Mucosa of rectum (tissue), 2 donors: Measurements from ENCODE around the gene GRSF1.
"Not testable (repeated sequence)": the region's sequence is repeated elsewhere in the genome, so short reads cannot be mapped to it uniquely, and the experiment has no call there.

ENCODE experiments used
- H3K27ac ChIP-seq, 2 donors: one replicate each; pipeline ENCODE4 v1.7.0; 2013; ENCODE audit warnings: inconsistent platforms in 2 of 2, low read depth in 2 of 2, low read length in 2 of 2
- H3K27me3 ChIP-seq, 2 donors: one replicate each; pipeline ENCODE4 v1.7.0; 2013; ENCODE audit warnings: low read length in 2 of 2; ENCODE audit not compliant: control insufficient read depth in 2 of 2, insufficient read depth in 2 of 2
- H3K36me3 ChIP-seq, 2 donors: one replicate each; pipeline ENCODE4 v1.7.0; 2013; ENCODE audit warnings: low read length in 2 of 2; ENCODE audit not compliant: control insufficient read depth in 2 of 2, insufficient read depth in 2 of 2
- H3K4me1 ChIP-seq, 2 donors: one replicate each; pipeline ENCODE4 v1.7.0; 2013; ENCODE audit warnings: low read length in 2 of 2, mild to moderate bottlenecking in 1 of 2; ENCODE audit not compliant: control insufficient read depth in 2 of 2, insufficient read depth in 2 of 2
- H3K4me3 ChIP-seq, 2 donors: one replicate each; pipeline ENCODE4 v1.7.0; 2013; ENCODE audit warnings: low read length in 2 of 2
- H3K9ac ChIP-seq, 2 donors: one replicate each; pipeline ENCODE4 v1.7.0; 2013; ENCODE audit warnings: low read length in 2 of 2, low read depth in 1 of 2, mild to moderate bottlenecking in 1 of 2
- H3K9me3 ChIP-seq, 2 donors: one replicate each; pipeline ENCODE4 v1.7.0; 2013; ENCODE audit warnings: low read length in 2 of 2; ENCODE audit not compliant: control insufficient read depth in 2 of 2
- donor health status: healthy.
- donor health status: Normal muscosa, but diverticular disease.

The GRSF1 gene

GRCh38 chr4:70858454-70858853, 18.8 kb upstream of the GRSF1 start:
- Histone ChIP-seq H3K4me1 (no peaks in the 10 kb centered on the region), H3K9ac (no peak overlapping the region), H3K4me3 (no peak overlapping the region), H3K9me3 (no peaks in the 10 kb centered on the region), H3K27ac (no peak overlapping the region), H3K36me3 (no peaks in the 10 kb centered on the region), H3K27me3 (no peaks in the 10 kb centered on the region)

DNA sequence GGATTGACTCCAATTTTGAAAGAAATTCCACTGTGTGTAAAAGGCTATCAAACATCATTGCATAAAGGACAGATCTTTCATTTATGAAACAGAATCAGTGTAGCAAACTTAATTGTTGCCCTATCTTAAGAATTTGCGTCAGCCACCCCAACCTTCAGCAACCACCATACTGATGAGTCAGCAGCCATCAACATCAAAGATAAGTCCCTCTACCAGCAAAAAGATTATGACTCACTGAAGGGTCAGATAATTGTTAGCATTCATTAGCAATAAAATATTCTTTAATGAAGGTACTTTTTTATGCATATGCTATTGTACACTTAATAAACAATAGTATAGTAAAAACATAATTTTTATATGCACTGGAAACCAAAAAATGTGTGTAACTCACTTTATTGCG, 15.8 kb upstream of the GRSF1 start:
- H3K27me3 ChIP-seq, result no peaks in the 10 kb centered on the region
- H3K4me1 ChIP-seq, result no peaks in the 10 kb centered on the region
- no peak overlapping the region for H3K27ac ChIP-seq
- no peak overlapping the region for H3K4me3 ChIP-seq
- H3K9ac ChIP-seq, result no peak overlapping the region
- no peaks in the 10 kb centered on the region for H3K36me3 ChIP-seq
- no peaks in the 10 kb centered on the region for H3K9me3 ChIP-seq

DNA sequence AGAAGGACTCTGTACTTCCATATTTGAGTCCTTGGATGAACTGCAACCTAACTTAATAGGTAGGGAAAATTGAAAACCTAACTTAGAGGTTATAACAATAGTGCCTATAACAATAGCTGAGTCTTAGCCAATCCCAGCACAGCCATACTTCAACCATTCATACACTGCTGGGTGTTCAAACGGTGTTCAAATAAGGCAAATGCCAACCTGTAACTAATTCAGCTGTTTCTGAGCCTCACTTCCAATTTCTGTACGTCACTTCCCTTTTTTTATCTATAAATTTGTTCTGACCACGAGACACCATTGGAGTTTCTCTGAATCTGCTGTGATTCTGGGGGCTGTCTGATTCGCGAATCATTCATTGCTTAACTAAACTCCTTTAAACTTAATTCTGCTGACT, 9.6 kb upstream of the GRSF1 start:
- Histone ChIP-seq H3K27me3 (no peaks in the 10 kb centered on the region), H3K36me3 (no peaks in the 10 kb centered on the region), H3K27ac (no peak overlapping the region), H3K9ac (no peak overlapping the region), H3K4me1 (no peaks in the 10 kb centered on the region), H3K9me3 (no peaks in the 10 kb centered on the region), H3K4me3 (no peak overlapping the region)

- H3K9me3 ChIP-seq, result no peaks in the 10 kb centered on the region
- H3K27me3 ChIP-seq, result no peaks in the 10 kb centered on the region
- no peaks in the 10 kb centered on the region for H3K36me3 ChIP-seq
- no peak overlapping the region for H3K4me3 ChIP-seq
- H3K4me1 ChIP-seq, result no peaks in the 10 kb centered on the region
- no peak overlapping the region for H3K27ac ChIP-seq
- no peak overlapping the region for H3K9ac ChIP-seq
Observed at GRCh38 chr4:70844180-70844579, 4.5 kb upstream of the GRSF1 start.

- Histone ChIP-seq H3K9ac (no peak overlapping the region), H3K9me3 (no peaks in the 10 kb centered on the region), H3K4me1 (peaks cover 2 to 5% of the 10 kb centered on the region in 2 donors), H3K27ac (no peak overlapping the region), H3K27me3 (no peaks in the 10 kb centered on the region), H3K4me3 (no peak overlapping the region), H3K36me3 (no peaks in the 10 kb centered on the region)
Observed at GRCh38 chr4:70842761-70843435, 3.2 kb upstream of the GRSF1 start.

- Histone ChIP-seq H3K27me3 (no peaks in the 10 kb centered on the region), H3K27ac (no peak overlapping the region), H3K9ac (no peak overlapping the region), H3K9me3 (no peaks in the 10 kb centered on the region), H3K36me3 (no peaks in the 10 kb centered on the region), H3K4me1 (peaks cover 2 to 5% of the 10 kb centered on the region in 2 donors), H3K4me3 (no peak overlapping the region)
Observed at GRCh38 chr4:70841951-70842350, 2.3 kb upstream of the GRSF1 start.

- H3K27ac ChIP-seq, result no peak overlapping the region
- H3K27me3 ChIP-seq, result no peaks in the 10 kb centered on the region
- no peaks in the 10 kb centered on the region for H3K36me3 ChIP-seq
- no peak overlapping the region for H3K9ac ChIP-seq
- H3K4me1 ChIP-seq, result peaks cover 2 to 7% of the 10 kb centered on the region in 2 donors
- no peaks in the 10 kb centered on the region for H3K9me3 ChIP-seq
- H3K4me3 ChIP-seq, result no peak overlapping the region
Observed at GRCh38 chr4:70841211-70841610, 1.5 kb upstream of the GRSF1 start.

GRCh38 chr4:70840631-70841030, 941 bp upstream of the GRSF1 start:
- not testable (repeated sequence) for H3K9me3 ChIP-seq, H3K27me3 ChIP-seq, H3K9ac ChIP-seq, H3K4me1 ChIP-seq, H3K4me3 ChIP-seq, H3K27ac ChIP-seq, H3K36me3 ChIP-seq

DNA sequence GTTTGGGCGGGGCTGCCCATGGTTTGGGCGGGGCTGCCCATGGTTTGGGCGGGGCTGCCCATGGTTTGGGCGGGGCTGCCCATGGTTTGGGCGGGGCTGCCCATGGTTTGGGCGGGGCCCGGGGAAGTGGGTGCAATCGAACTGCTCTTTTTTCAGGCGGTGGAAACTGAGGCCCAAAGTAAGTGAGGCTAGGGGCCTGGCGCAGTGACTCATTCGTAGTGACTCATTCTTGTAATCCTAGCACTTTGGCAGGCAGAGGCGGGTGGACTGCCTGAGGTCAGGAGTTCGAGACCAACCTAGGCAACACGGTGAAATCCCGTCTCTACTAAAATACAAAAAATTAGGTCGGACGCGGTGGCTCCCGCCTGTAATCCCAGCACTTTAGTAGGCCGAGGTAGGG, 447 bp upstream of the GRSF1 start:
- H3K4me3 ChIP-seq, H3K9ac ChIP-seq, H3K36me3 ChIP-seq, H3K4me1 ChIP-seq, H3K9me3 ChIP-seq, H3K27me3 ChIP-seq: not testable (repeated sequence)
- peak overlapping the region in 1 of 2 donors; percentile 91 for H3K27ac ChIP-seq

DNA sequence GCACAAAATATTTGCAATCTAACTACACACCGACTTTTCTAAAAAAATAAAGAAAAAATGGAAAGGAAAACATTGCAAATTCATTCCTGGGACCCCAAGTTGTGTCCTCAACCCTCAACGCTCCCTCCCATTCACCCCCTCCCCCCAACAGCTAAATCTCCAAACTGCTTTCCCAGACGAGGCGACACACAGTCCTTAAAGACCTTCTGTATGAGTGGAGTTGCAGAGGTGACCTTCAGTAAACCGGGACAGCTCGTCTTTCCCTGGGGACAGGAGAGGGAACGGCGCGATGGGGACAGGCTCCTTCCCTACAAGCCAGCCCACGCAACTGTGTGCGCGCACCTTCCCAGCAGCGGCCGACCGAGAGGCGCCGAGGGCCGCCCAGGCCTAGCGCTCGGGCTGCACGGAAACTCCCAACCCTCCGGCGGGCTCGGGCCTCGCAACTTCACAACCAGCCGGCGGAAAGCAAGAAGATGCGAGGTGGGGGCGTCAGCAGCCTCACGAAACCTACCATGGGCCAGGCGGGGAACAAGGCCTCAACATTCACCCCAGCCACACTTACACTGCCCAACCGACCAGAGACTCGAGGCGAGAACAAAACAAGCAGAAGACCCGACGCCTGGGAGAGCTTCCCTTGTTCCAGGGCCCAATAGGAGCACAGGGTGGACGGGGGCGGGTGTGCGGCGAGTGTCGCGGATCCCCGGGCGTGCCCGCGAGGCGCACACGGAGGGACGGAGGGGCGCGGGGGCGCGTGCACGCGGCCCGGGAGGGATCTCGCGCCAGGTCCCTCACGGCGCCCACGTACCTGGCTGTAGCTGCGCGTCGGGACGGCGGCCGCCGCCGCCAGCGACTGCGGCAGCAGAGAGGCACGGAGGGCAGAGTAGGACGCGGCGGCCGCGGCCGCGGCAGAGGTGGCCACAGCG, 763 bp downstream of the GRSF1 start:
- peak overlapping the region; percentile 85 to 93 for H3K9ac ChIP-seq
- H3K27ac ChIP-seq, result peak overlapping the region; percentile 91 to 95

More for the DNA sequence above, 763 bp downstream of the GRSF1 start:
- H3K36me3 ChIP-seq, result peaks cover 3 to 9% of the 10 kb centered on the region in 2 donors
- H3K4me3 ChIP-seq, result peak overlapping the region; percentile 75 to 96
- no peaks in the 10 kb centered on the region for H3K9me3 ChIP-seq
- peaks cover 2 to 7% of the 10 kb centered on the region in 2 donors for H3K4me1 ChIP-seq
- no peaks in the 10 kb centered on the region for H3K27me3 ChIP-seq
